Measurements from ENCODE around the gene UBAP1. TPM values are rescaled to one million over a fixed set of nuclear protein-coding genes. Genes with fewer than 3 reads are reported as not detected.

The UBAP1 gene
- total and polyA plus RNA-seq, 9 of the 15 experiments (the other 6 are each of a cell fraction or from before 2014, with no cell fraction given) = 1.3 to 33.4 (median 16.5) TPM

DNA sequence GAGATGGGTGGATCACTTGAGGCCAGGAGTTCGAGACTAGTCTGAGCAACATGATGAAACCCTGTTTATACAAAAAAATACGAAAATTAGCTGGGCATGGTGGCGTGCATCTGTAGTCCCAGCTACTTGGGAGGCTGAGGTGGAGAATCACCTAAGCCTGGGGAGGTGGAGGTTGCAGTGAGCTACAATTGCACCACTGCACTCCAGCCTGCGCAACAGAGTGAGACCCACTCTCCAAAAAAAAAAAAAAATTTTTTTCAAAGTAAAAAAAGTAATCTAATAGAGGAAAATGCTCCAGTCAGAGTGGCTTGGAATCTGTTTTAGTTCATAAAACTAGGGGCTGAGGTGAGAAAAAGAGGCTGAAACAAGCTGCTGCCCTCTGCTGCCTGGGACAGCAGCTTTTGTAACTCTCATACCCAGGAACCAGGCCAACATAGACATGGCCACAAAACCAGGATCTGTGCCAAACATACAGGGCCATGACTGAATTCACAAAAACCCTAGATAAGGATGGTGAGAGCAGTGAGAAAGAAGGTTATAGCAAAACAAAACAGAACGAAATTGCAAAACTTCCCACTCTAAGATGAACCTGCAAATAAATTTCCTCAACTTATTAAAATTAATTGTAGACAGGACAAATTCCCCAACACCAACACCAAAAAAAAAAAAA is 39.2 kb upstream of the UBAP1 start (continued):
- TF ChIP-seq, protein P1, sequence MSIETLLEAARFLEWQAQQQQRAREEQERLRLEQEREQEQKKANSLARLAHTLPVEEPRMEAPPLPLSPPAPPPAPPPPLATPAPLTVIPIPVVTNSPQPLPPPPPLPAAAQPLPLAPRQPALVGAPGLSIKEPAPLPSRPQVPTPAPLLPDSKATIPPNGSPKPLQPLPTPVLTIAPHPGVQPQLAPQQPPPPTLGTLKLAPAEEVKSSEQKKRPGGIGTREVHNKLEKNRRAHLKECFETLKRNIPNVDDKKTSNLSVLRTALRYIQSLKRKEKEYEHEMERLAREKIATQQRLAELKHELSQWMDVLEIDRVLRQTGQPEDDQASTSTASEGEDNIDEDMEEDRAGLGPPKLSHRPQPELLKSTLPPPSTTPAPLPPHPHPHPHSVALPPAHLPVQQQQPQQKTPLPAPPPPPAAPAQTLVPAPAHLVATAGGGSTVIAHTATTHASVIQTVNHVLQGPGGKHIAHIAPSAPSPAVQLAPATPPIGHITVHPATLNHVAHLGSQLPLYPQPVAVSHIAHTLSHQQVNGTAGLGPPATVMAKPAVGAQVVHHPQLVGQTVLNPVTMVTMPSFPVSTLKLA (conservative IDR thresholded peaks at IDR 0.05) = no peak
- no peak for TF ChIP-seq SRSF3 (IDR thresholded peaks at IDR 0.05; ENCODE audit: insufficient read depth, low read length)
- TF ChIP-seq TBL1XR1 (IDR thresholded peaks at IDR 0.05; ENCODE audit: low read length in 2 of 2) = no peak
- 0 out of 2 replicates have a peak, but pooled peaks have one; percentile 20 for TF ChIP-seq FOXJ2 (tag; IDR thresholded peaks at IDR 0.05)
- TF ChIP-seq, protein P2, sequence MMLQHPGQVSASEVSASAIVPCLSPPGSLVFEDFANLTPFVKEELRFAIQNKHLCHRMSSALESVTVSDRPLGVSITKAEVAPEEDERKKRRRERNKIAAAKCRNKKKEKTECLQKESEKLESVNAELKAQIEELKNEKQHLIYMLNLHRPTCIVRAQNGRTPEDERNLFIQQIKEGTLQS (IDR thresholded peaks at IDR 0.05) = no peak
- TF ChIP-seq, protein P2 (CRISPR knock-in tag; conservative IDR thresholded peaks at IDR 0.05) = no peak
- no peak for TF ChIP-seq ZNF41 (CRISPR knock-in tag; conservative IDR thresholded peaks at IDR 0.05)
- no peak for TF ChIP-seq XRCC4 (IDR thresholded peaks at IDR 0.05; ENCODE audit: extremely low read depth, insufficient read depth, insufficient read length)
- TF ChIP-seq CHCHD3 (CRISPR knock-in tag; IDR thresholded peaks at IDR 0.05) = no peak
- TF ChIP-seq ARID1B (IDR thresholded peaks at IDR 0.05) = no peak
- TF ChIP-seq L3MBTL2 (IDR thresholded peaks at IDR 0.05) = no peak
- no peak for TF ChIP-seq ZNF140 (CRISPR knock-in tag; IDR thresholded peaks at IDR 0.05)
- TF ChIP-seq TGIF2 (CRISPR knock-in tag; IDR thresholded peaks at IDR 0.05) = no peak
- no peak for TF ChIP-seq ZNF174 (CRISPR knock-in tag; IDR thresholded peaks at IDR 0.05)
- no peak for TF ChIP-seq RHOXF2B (CRISPR knock-in tag; conservative IDR thresholded peaks at IDR 0.05)
- TF ChIP-seq MAFG (tag; conservative IDR thresholded peaks at IDR 0.05) = no peak
- TF ChIP-seq ZNF121 (CRISPR knock-in tag; conservative IDR thresholded peaks at IDR 0.05) = no peak
- no peak for TF ChIP-seq TARDBP (IDR thresholded peaks at IDR 0.05)
- TF ChIP-seq, protein P3, sequence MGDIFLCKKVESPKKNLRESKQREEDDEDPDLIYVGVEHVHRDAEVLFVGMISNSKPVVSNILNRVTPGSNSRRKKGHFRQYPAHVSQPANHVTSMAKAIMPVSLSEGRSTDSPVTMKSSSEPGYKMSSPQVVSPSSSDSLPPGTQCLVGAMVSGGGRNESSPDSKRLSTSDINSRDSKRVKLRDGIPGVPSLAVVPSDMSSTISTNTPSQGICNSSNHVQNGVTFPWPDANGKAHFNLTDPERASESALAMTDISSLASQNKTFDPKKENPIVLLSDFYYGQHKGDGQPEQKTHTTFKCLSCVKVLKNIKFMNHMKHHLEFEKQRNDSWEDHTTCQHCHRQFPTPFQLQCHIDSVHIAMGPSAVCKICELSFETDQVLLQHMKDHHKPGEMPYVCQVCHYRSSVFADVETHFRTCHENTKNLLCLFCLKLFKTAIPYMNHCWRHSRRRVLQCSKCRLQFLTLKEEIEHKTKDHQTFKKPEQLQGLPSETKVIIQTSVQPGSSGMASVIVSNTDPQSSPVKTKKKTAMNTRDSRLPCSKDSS (IDR thresholded peaks at IDR 0.05; ENCODE audit: low read depth, partially characterized antibody) = no peak
- TF ChIP-seq PHF21A (IDR thresholded peaks at IDR 0.05; ENCODE audit: borderline replicate concordance, low read depth) = no peak
- no peak for TF ChIP-seq MCM5 (IDR thresholded peaks at IDR 0.05; ENCODE audit: low read depth)
- TF ChIP-seq, protein P4, sequence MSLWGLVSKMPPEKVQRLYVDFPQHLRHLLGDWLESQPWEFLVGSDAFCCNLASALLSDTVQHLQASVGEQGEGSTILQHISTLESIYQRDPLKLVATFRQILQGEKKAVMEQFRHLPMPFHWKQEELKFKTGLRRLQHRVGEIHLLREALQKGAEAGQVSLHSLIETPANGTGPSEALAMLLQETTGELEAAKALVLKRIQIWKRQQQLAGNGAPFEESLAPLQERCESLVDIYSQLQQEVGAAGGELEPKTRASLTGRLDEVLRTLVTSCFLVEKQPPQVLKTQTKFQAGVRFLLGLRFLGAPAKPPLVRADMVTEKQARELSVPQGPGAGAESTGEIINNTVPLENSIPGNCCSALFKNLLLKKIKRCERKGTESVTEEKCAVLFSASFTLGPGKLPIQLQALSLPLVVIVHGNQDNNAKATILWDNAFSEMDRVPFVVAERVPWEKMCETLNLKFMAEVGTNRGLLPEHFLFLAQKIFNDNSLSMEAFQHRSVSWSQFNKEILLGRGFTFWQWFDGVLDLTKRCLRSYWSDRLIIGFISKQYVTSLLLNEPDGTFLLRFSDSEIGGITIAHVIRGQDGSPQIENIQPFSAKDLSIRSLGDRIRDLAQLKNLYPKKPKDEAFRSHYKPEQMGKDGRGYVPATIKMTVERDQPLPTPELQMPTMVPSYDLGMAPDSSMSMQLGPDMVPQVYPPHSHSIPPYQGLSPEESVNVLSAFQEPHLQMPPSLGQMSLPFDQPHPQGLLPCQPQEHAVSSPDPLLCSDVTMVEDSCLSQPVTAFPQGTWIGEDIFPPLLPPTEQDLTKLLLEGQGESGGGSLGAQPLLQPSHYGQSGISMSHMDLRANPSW (CRISPR knock-in tag; IDR thresholded peaks at IDR 0.05) = no peak
- TF ChIP-seq RCOR1 (IDR thresholded peaks at IDR 0.05; ENCODE audit: borderline replicate concordance in 1 of 2, low read depth in 2 of 2, low read length in 2 of 2) = no peak
- TF ChIP-seq ZBTB17 (CRISPR knock-in tag; IDR thresholded peaks at IDR 0.05) = no peak
- TF ChIP-seq ZNF436 (CRISPR knock-in tag; IDR thresholded peaks at IDR 0.05) = no peak
